ENCODE measurements around the gene SNX32.

GRCh38 chr11:65798882-65799281 lies 34.9 kb upstream of the SNX32 start:
- TF ChIP-seq CTCF (IDR thresholded peaks at IDR 0.05) (no peak), POLR2A (IDR thresholded peaks at IDR 0.05) (no peak)

Data from uterus (tissue), 2 donors.